K562 (cell line): ENCODE results near the gene PAFAH1B2. TPM values are rescaled to one million over a fixed set of nuclear protein-coding genes. Genes with fewer than 3 reads are reported as not detected.

Source experiments
- CBX2 ChIP-seq: fragments of 200-600 bp; sonication (generic); IDR thresholded peaks from one replicate; pipeline ENCODE4 v1.6.1; 2012; ENCODE audit warnings: mild to moderate bottlenecking, low read length, inconsistent platforms; ENCODE audit not compliant: insufficient read depth, poor library complexity, severe bottlenecking
- FIP1L1 ChIP-seq: fragments of 200-400 bp; formaldehyde crosslinking; IDR thresholded peaks from 2 replicates; pipeline ENCODE4 v1.6.1; 2018; ENCODE audit warnings: mild to moderate bottlenecking, low read depth, low read length; ENCODE audit not compliant: poor library complexity, severe bottlenecking
- HDAC1 ChIP-seq, 2 experiments: fragments of 450-650 bp; IDR thresholded peaks; 2 replicates each; pipeline ENCODE4 v1.6.1; 2016 to 2017; ENCODE audit warnings: inconsistent platforms in 1 of 2, mild to moderate bottlenecking in 1 of 2, moderate library complexity in 1 of 2
- HNRNPK ChIP-seq: fragments of 200-400 bp; formaldehyde crosslinking; IDR thresholded peaks from one replicate; pipeline ENCODE4 v1.6.1; 2018; ENCODE audit warnings: mild to moderate bottlenecking, low read depth, low read length; ENCODE audit not compliant: poor library complexity, severe bottlenecking
- ILF3 ChIP-seq: fragments of 450-650 bp; IDR thresholded peaks from 2 replicates; pipeline ENCODE4 v1.6.1; 2018; ENCODE audit warnings: antibody characterized with exemption, mild to moderate bottlenecking, moderate library complexity, borderline replicate concordance
- NCOA6 ChIP-seq: fragments of 450-650 bp; IDR thresholded peaks from 2 replicates; pipeline ENCODE4 v1.6.1; 2017; ENCODE audit warnings: mild to moderate bottlenecking
- RFX1 ChIP-seq: fragments of 450-650 bp; IDR thresholded peaks from 2 replicates; pipeline ENCODE4 v1.6.1; 2016; ENCODE audit warnings: mild to moderate bottlenecking, moderate library complexity
- TFAP4 ChIP-seq: sonication (generic); formaldehyde crosslinking; IDR thresholded peaks from 2 replicates; pipeline ENCODE4 v1.8.0; 2022; ENCODE audit warnings: missing genetic modification reagents, mild to moderate bottlenecking, moderate library complexity, borderline replicate concordance
- ZNF23 ChIP-seq: fragments of 250-450 bp; sonication (Bioruptor Pico); IDR thresholded peaks from 2 replicates; pipeline ENCODE4 v1.4.0; 2020; ENCODE audit warnings: mild to moderate bottlenecking
- ZNF282 ChIP-seq: sonication (generic); formaldehyde crosslinking; IDR thresholded peaks from 2 replicates; pipeline ENCODE4 v1.8.1; 2023; ENCODE audit warnings: missing genetic modification reagents
- ZNF318 ChIP-seq, 2 experiments: fragments of 450-650 bp; IDR thresholded peaks; 2 replicates each; pipeline ENCODE4 v1.6.1; 2016; ENCODE audit warnings: mild to moderate bottlenecking in 2 of 2, borderline replicate concordance in 1 of 2, low read depth in 1 of 2, moderate library complexity in 1 of 2
- ZNF507 ChIP-seq: conservative IDR thresholded peaks from 2 replicates; pipeline ENCODE4 v1.6.1; 2017; ENCODE audit warnings: missing genetic modification characterization, missing compliant biosample characterization
- ZNF57 ChIP-seq: fragments of 450-650 bp; formaldehyde crosslinking; IDR thresholded peaks from 2 replicates; pipeline ENCODE4 v1.4.0; 2020; ENCODE audit warnings: mild to moderate bottlenecking, moderate library complexity
- ZNF740 ChIP-seq, 3 experiments: fragments of 200-800 bp in 1 of 3; sonication (Bioruptor generic) in 1 of 3; sonication (generic) in 1 of 3; formaldehyde crosslinking in 1 of 3; IDR thresholded peaks; 2 replicates each; pipeline versions ENCODE4 v1.6.1 to v1.8.0; 2016 to 2022; ENCODE audit warnings: mild to moderate bottlenecking in 2 of 3, missing compliant biosample characterization in 2 of 3, missing genetic modification characterization in 2 of 3, missing genetic modification reagents in 1 of 3
- polyA plus RNA-seq, 8 experiments: library from polyadenylated mRNA; depleted of rRNA in 4 of 8; stranded (reverse) in 5 of 8; unstranded in 3 of 8; fragments of >200 nt; fragmentation: Nextera tagmentation in 2 of 8; fragmentation: Illumina TruSeq in 1 of 8; extraction: Ambion mirVana in 2 of 8; extraction: Trizol in 1 of 8; gene quantifications; 2 replicates each; pipeline versions ENCODE4 v1.2.1 to v1.2.3, GENCODE V29; 2011 to 2014; ENCODE audit warnings: inconsistent platforms in 1 of 8, missing spikeins in 1 of 8
- total RNA-seq, 7 experiments: library from RNA; depleted of rRNA in 6 of 7; stranded (reverse); fragments of >200 nt in 6 of 7; fragmentation: Illumina TruSeq in 2 of 7; extraction: Trizol in 2 of 7; gene quantifications; 2 replicates each; pipeline versions ENCODE4 v1.2.1 to v1.2.3, GENCODE V29; 2011 to 2021; ENCODE audit warnings: low replicate concordance in 1 of 7

Gene PAFAH1B2
- total and polyA plus RNA-seq, 9 of the 15 experiments (the other 6 are each of a cell fraction or from before 2014, with no cell fraction given), result 27.8 to 94.7 (median 64.9) TPM

GRCh38 chr11:117160826-117161225 is 16.7 kb downstream of the PAFAH1B2 start (continued):
- TF ChIP-seq NCOA6 (no peak), ZNF318 (IDR thresholded peaks at IDR 0.05; ENCODE audit: borderline replicate concordance in 1 of 2, low read depth in 1 of 2) (no peak), ZNF23 (no peak), ZNF57 (no peak), CBX2 (no peak), ZNF740 (CRISPR knock-in tag; IDR thresholded peaks at IDR 0.05) (no peak), ZNF740 (tag; IDR thresholded peaks at IDR 0.05) (no peak), HNRNPK (no peak), ZNF507 (tag) (no peak), HDAC1 (IDR thresholded peaks at IDR 0.05) (no peak), ILF3 (no peak), RFX1 (no peak), FIP1L1 (no peak), TFAP4 (CRISPR knock-in tag) (no peak), ZNF282 (CRISPR knock-in tag) (no peak)
